GM19035 (cell line): ENCODE data around the gene LRRC23.

Experiments used
- ATAC-seq: cut with Tn5 transposase; IDR thresholded peaks from one replicate; pipeline ENCODE4 v1.9.1; 2021; ENCODE audit not compliant: unreplicated experiment

Gene LRRC23

GRCh38 chr12:6955108-6956020, 50.7 kb downstream of the LRRC23 start:
- no peak for ATAC-seq

- ATAC-seq = no peak
These were observed 51.6 kb downstream of the LRRC23 start for GRCh38 chr12:6956021-6956727.

DNA sequence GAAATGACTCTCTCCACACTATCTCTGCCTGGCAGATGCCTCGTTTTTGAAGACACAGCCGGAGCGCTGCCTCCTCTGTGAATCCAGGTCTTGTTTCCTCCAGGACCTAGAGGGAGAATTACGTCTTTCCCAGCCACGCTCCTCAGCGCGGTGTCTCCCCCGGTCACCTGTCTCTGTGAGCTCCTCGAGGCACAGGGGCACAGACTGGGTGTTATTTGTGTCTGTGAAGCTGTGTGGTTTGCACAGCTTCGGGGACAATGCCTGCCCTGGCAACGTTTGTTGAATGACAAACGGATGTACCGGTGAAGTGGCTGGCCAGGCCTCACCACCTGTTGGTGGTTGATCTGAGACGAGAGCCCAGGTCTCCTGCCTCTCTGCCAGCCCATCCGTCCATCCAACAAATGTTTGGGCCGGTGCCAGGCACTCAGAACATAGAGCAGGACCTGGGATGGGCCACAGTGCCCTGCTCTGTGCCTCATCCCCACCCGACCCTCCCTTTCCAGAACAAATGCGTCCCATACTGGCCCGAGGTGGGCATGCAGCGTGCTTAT, 52.6 kb downstream of the LRRC23 start:
- ATAC-seq = no peak

DNA sequence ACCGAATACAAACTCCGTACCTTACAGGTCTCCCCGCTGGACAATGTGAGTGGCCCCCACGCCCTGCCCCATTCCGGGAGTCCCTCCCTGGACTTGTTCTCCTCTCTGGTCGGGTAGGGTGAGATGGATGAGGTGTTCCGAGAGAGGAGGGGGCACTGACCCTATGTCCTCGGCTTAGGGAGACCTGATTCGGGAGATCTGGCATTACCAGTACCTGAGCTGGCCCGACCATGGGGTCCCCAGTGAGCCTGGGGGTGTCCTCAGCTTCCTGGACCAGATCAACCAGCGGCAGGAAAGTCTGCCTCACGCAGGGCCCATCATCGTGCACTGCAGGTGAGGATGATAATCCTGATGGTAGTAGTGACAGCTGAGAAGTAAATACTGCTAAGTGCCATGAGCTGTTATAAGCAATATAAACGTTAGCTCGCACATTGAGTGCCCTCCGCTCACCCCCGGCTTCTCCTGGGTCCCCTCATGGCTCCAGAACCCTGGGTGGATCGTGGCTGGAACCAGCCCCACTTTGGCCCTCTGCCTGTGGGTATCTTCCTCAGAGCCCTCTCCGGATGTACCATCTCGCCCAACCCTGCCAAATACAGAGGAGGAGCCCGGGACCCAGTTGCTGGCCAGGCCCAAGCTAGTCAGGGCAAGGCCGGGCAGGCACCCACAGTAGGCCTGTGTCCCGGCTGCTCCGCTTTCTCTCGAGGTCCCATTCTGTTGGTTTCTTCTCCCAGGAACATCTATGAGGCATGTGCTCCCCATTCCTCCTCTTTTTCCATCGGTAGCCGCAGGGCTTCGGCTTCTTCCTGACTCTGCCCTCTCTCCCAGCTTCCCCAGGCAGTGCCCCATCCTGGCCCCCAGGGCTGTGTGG, 53.4 kb downstream of the LRRC23 start:
- ATAC-seq = no peak

DNA sequence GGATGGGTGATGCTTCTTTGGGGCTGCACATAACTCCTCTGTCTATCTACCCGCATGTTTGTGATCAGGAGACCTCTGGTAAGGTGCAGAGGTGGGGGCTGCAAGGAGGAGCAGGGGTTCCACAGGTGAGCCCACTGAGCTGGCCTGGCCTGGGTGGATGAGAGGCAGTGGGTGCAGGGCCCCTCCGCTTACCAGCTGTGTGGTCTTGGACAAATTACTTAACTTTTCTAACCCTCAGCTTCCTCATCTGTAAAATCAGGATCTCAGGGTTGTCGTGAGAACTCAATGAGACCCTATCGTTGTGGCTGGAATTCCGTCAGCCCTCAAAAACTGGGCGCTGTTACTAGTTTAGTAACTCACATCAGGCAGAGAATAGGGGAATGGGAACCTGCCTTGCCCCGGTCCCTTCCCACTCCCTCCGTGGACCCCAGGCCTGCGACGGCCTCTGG, 54.0 kb downstream of the LRRC23 start:
- no peak for ATAC-seq

GRCh38 chr12:6959058-6959804, 54.6 kb downstream of the LRRC23 start:
- peak; percentile 52 for ATAC-seq

DNA sequence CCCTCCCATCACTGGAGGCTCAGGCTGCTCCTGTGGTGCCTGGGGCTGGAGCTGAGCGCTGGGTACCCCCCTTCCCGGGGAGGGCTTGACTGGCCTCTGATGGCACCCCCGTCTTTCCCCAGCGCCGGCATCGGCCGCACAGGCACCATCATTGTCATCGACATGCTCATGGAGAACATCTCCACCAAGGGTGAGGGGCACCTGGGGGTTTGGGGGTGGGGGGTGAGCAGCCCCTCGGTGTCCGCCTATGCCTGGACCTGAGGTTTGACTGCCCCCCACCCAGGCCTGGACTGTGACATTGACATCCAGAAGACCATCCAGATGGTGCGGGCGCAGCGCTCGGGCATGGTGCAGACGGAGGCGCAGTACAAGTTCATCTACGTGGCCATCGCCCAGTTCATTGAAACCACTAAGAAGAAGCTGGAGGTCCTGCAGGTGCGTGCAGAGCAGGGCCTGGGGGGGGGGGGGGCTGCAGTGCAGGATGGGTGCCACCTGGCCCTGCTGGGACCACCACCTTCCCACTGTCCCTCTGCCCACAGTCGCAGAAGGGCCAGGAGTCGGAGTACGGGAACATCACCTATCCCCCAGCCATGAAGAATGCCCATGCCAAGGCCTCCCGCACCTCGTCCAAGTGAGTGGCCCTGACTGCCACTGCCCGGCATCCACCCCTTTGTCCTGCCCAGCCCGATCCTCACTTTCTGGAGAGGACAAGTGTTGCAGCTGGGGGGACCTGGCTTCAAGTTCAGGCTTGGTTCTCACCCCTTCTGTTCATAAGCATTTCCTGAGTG, 55.4 kb downstream of the LRRC23 start:
- no peak for ATAC-seq

DNA sequence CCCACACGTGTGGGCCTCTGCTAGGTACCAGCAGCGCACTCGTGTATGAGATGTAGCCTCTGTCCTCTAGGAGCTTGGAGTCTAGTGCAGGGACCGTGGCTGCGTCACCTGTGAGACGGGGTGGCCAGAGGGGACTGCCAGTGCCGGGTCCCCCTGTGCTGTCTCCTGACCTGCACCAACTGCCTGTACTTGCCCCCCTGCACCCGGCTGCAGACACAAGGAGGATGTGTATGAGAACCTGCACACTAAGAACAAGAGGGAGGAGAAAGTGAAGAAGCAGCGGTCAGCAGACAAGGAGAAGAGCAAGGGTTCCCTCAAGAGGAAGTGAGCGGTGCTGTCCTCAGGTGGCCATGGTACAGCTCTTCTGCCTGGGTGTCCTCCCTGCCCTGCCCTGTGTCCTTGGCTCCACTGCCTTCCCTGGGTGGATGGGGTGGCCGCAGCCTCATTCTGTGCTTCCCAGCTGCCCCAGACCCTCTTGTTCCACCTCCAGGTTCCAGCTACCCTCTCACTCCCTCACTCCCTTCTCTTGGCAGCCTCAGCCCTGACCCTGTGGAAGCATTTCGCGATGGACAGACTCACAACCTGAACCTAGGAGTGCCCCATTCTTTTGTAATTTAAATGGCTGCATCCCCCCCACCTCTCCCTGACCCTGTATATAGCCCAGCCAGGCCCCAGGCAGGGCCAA, 56.1 kb downstream of the LRRC23 start:
- ATAC-seq = no peak

GRCh38 chr12:6961278-6961694, 56.7 kb downstream of the LRRC23 start:
- ATAC-seq = no peak

DNA sequence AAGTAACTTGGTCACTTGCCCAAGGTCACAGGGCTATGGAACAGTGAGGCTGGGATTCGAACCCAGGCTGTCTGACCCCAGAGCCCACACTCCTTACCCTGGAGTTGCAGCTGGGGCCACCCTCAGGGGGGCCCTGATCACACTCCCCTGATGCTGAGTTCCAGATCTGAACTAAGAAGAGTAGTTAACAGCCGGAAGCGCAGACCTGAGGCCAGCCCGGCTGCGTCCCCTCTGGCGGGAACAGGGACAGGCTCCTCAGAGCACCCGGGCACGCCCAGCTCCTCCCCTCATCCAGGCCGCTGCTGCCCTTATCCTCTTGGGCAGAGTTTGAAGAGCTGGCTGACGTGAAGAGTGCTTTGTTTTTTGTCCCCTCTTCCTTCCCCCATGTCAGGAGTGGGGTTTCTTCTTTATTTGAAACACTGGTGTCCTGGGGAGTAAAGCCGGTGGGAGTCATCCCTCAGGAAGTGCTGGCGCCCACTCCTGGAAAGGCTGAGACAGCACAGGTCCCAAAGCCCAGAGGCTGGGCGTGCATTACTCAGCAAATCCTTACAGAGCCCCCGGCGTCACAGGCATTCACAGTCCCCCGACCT, 57.2 kb downstream of the LRRC23 start:
- ATAC-seq = no peak

DNA sequence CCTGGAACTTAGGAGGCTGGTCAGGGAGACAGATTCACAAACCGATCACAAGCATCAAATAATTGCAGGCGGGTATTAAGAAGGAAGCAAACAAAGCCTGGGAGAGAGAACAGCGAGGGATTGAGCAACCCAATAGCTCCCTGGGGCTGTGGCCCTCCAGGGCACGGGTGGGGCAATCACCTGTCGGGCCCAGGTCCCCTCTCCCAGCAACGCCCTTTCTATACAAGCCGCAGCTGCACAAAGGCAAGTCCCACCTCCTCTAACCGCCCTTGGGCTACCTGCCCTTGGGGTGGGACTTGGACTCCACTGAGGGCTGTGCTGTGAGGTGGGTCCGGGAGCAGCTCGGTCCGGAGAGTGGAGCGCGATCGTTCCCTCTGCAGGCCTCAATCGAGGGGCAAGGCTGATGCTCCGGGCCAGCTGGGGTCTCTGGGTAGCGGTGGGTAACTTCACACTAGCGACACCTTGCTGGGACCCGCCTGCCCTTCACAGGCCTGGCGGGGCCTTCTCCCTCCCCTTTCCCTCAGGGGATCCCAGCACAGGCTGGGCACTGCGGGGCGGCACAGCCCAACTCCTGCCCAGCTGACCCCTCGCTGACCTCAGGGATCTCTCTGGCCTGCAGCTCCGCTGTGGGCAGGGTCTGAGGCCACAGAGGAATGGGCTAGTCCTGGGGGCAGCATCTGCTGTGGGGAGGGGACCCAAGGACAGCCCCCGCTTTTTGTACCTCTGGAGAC, 57.8 kb downstream of the LRRC23 start:
- no peak for ATAC-seq

DNA sequence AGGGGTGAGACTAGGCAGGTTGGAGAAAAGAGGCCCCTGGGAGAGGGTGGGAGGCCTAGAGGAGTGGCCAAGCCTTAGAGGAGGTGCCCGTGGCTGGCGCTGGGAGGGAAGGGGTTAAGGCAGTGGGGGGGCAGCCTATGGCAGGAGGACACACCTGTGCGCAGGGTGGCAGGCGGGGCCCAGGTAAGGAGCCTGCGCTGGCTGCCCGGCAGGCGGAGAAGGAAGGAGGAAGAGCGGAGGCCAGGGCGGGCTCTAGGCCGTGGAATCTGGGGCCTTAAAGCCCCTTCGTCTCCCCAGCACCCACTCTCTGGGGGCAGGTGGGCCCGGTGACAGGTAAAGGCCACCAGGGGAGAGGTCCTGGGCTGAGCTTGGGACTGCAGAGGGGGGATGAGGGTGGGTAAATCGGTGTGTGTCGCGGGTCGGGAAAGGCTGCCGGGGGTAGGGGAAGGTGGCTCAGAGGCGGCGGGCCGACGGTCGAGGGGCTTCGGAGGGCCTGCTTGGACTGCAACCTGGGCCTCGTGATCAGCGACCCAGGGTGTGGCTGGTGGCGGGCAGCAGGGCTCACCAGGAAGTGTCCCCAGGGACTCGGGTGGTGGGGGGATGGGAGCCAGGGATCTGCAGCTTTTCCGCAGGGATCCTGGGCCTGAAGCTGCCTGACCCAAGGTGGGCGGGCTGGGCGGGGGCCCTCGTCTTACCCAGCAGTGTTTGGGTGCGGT, 58.6 kb downstream of the LRRC23 start:
- no peak for ATAC-seq
